Subcutaneous adipose tissue (tissue), 4 donors: Measurements from ENCODE around the gene MITF. TPM values are rescaled to one million over a fixed set of nuclear protein-coding genes. Genes with fewer than 3 reads are reported as not detected.

Experiments used
- CTCF ChIP-seq: fragments of 450-650 bp; IDR thresholded peaks from one replicate; pipeline ENCODE4 v1.5.1; 2016; ENCODE audit warnings: low read depth, mild to moderate bottlenecking, control low read depth, antibody characterized with exemption, moderate library complexity
- total RNA-seq, 4 donors: library from RNA; depleted of rRNA; stranded (reverse); fragments of >200 nt; gene quantifications; one replicate each; pipeline ENCODE4 v1.1.0, GENCODE V29; 2016

Gene MITF
- total RNA-seq, 4 donors from 2014 or later = 19.6 to 60.3 (median 32.5) TPM

- no peak for TF ChIP-seq CTCF
These were observed 51.8 kb downstream of the MITF start for GRCh38 chr3:69791106-69791505.

- TF ChIP-seq CTCF = no peak
These were observed 52.7 kb downstream of the MITF start for GRCh38 chr3:69791919-69792399.

- TF ChIP-seq CTCF = no peak
These were observed 64.5 kb downstream of the MITF start for GRCh38 chr3:69803681-69804270.

GRCh38 chr3:69805491-69805890, 66.2 kb downstream of the MITF start:
- TF ChIP-seq CTCF = no peak

GRCh38 chr3:69806735-69807438, 67.6 kb downstream of the MITF start:
- no peak for TF ChIP-seq CTCF

GRCh38 chr3:69807674-69808073, 68.4 kb downstream of the MITF start:
- TF ChIP-seq CTCF = no peak

GRCh38 chr3:69809076-69809835, 70.0 kb downstream of the MITF start:
- TF ChIP-seq CTCF = no peak
